Activated CD4-positive, alpha-beta T cell treated with anti-CD3 and anti-CD28 coated beads, Interleukin-10, Interleukin-2, amounts not matched to agents 100 ng/mL and 50 ng/mL, durations not matched to agents 16 hours and 8 hours (primary cell): ENCODE data around the gene WNT5B.

Experiments used
- DNase-seq: peaks from one replicate; pipeline ENCODE4 v3.0.0-alpha.2; 2020

Gene WNT5B

GRCh38 chr12:1656902-1657301 is 27.9 kb downstream of the WNT5B start:
- DNase-seq = no peak

GRCh38 chr12:1657688-1658087 is 28.7 kb downstream of the WNT5B start:
- DNase-seq = no peak

- DNase-seq = peak; percentile 34
These were observed 31.5 kb downstream of the WNT5B start for GRCh38 chr12:1660304-1661187.

GRCh38 chr12:1661553-1662335 is 32.7 kb downstream of the WNT5B start:
- peak; percentile 90 for DNase-seq

- no peak for DNase-seq
These were observed 33.9 kb downstream of the WNT5B start for GRCh38 chr12:1662761-1663439.

DNA sequence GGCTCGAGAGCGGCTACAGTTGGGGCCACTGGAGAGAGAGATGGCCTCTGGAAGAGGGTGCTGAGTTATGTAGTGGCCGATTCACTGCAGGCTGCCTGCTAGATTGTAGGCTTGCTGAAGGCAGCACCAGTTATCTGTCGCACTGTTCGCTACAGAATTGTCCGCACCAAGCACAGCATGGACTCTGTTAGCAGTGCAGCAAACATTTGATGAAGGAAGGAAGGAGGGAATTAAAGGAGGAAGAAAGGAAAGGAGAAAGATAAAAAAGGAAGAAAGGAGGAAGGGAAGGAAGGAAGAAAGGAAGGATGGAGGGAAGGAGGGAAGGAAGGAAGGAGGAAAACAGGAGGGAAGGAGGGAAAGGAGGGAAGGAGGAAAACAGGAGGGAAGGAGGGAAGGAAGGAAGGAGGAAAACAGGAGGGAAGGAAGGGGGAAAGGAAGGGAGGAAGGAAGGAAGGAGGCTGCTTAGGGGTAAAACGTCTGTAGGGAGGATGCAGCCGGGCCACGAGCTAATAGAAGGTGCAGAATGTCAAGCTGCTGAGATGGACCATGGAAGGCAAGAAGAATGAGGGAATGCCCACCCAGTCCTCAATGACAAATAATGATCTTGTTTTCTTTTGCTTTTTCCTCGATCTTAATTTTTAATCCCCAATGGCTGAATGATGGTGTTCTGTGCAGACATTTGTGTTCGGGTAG is 34.6 kb downstream of the WNT5B start:
- DNase-seq = no peak

DNA sequence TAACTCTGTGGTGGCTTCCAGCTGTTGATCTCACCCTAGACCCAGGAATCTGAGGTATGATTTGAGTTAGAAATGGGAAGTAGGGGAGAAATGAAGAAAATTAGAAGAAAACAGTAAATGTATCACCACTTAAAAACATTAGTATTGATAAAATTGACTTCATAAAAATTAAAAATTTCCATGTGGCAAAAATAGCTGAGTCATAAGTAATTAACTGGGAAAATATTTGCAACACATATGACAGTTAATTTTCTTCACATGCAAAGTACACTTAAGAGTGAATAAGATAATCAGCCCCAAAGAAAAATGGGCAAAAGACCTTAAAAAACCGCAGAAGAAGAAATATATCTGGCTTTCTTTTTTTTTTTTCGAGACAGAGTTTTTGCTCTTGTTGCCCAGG is 36.3 kb downstream of the WNT5B start:
- no peak for DNase-seq

GRCh38 chr12:1666215-1666614 is 37.2 kb downstream of the WNT5B start:
- DNase-seq = no peak

DNA sequence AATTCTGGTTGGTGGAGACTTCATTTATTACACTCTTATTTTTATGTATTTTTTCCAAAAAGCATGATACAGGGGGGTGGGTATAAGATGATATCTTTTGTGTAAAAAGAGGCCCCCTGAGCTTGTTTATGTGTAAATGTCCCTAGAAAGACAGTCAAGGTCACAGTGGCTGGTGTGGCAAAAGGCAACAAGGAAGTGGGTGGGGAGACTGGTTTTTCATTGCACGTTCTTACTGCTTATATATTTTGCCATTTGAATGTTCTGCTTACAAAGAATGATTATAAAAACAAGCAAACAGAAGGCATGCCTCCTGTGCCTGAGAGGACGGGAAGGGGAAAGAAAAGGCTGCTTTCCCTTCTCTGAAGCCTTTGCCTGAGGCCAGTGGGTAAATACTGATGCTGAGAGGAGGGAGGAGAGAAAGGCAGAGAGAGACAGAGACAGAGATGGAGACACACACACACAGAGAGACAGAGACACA is 37.7 kb downstream of the WNT5B start:
- DNase-seq = peak; percentile 13

GRCh38 chr12:1668833-1669543 is 40.0 kb downstream of the WNT5B start:
- DNase-seq = no peak

- DNase-seq = no peak
These were observed 41.6 kb downstream of the WNT5B start for GRCh38 chr12:1670358-1671268.

GRCh38 chr12:1676043-1676442 is 47.0 kb downstream of the WNT5B start:
- no peak for DNase-seq

GRCh38 chr12:1680804-1681492 is 51.9 kb downstream of the WNT5B start:
- no peak for DNase-seq

GRCh38 chr12:1681493-1681807 is 52.4 kb downstream of the WNT5B start:
- no peak for DNase-seq

GRCh38 chr12:1688086-1688710 is 59.2 kb downstream of the WNT5B start:
- no peak for DNase-seq

GRCh38 chr12:1690578-1691122 is 61.6 kb downstream of the WNT5B start, which contains the start of gene ADIPOR2:
Gene ADIPOR2 (plus strand): TSS chr12:1691070. CDS start chr12:1754344, 63,274 bp downstream.
- peak; percentile 97 for DNase-seq

GRCh38 chr12:1691123-1692007 is 62.3 kb downstream of the WNT5B start:
- DNase-seq = peak; percentile 43

DNA sequence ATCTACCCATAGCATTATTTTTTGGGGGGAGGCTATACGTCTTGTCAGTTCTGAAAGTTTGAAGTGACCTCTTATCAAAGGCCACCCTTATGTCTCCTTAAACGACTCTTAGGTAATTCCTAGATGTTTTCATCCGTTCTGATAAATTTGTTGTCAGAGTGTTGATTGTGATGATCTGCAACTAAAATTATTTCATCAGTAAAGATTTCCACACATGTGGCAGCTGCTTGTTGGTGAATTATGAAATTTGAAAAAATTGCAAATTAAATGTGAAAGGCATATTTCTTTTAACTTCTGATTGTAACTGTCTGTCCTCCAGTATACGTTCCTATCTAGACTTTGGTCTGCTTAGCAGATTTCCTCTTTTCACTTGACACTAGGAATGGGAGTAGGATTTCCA is 63.2 kb downstream of the WNT5B start:
- no peak for DNase-seq
